Stimulated activated CD4-positive, alpha-beta T cell treated with anti-CD3 and anti-CD28 coated beads, Interleukin-4, amount 100 ng/mL, for 1 hour (primary cell): Measurements from ENCODE around the gene FAM174C.

Experiments used
- DNase-seq: peaks from one replicate; pipeline ENCODE4 v3.0.0-alpha.2; 2020

FAM174C gene

DNA sequence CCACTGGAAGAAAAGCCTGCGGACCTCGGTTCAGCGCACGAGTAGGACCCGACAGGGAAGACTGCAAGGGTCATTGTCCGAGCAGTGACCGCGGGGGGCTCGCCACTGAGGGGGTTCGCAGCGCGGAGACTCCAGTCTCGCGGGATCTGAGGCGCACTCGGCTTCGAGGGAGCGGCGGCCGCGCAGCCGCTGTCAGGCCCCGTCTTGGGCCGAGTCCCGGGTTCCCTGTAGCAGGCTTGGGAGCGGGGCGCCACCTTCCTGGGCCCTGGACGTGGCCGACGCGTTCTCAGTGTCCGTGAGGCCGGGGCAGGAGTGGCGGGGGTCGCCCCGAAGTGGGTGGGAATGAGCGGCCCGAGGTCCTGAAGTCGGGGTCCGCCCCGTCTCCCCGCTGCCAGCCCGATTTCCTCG is 474 bp upstream of the FAM174C start:
- DNase-seq: no peak

DNA sequence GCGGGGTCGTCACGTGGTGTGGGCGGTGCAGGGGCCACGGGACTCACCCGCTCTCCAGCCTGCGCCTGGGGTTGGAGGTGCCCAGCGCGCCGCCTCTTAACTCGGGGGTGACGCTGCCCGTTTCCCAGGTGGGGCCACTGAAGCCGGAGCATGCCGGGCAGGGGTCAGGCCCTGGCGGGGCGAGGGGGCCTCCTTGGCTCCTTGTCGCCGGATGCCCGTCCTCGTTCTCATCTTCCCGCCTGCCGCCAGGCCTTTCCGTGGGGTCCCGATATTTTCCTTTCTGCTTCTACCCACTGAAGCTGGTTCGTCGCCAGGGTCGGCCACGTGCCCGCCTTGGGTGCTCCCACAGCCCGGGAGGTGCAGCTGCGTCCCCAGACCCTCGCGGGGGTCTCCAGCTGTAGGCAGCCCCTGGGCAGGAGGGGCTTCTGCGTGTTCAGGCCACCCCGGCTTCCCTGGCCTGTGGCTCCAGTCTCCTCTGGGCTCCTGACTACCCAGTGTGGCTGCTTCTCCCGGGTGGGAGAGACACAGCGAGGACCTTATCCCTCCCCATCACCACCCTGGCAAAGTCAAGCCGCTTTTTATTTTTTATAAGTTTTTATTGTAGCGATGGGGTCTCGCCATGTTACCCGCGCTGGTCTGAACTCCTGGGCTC is 772 bp downstream of the FAM174C start:
- no peak for DNase-seq

DNA sequence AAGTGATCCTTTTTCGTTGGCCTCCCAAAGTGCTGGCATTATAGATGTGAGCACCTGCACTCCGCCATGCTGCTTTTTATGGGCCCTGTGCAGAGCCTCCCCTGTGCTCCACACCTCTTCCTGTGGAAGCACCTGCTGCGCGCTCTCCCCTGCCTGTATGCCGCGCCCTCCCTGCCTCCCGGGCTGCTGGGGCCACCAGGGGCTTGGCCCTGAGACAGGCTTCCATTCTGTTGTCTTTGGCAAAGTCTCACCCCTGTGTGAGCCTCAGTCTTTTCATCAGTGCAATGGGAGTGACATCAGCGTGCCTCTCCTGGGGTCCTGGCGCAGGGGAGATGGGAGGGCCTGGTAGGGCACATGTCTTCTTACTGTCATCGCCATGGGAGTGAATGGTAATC is 1.3 kb downstream of the FAM174C start:
- DNase-seq: peak; percentile 45

DNA sequence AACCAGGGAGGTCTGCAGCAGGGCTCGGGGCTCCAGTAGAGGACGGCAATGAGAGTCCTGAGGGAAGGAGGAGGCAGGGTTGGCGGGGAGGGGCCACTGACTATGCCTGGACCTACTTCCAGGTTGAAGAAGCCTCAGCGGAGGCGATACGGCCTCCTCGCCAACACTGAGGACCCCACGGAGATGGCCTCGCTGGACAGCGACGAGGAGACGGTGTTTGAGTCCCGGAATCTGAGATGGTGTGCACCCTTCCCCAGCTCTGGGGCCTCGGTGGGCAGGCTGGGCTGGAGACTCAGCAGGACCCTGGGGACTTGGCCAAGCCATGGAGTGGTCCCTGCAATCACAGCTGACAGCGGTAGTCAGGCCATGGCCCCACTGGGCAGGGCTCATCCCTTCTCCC is 1.7 kb downstream of the FAM174C start:
- DNase-seq: no peak

DNA sequence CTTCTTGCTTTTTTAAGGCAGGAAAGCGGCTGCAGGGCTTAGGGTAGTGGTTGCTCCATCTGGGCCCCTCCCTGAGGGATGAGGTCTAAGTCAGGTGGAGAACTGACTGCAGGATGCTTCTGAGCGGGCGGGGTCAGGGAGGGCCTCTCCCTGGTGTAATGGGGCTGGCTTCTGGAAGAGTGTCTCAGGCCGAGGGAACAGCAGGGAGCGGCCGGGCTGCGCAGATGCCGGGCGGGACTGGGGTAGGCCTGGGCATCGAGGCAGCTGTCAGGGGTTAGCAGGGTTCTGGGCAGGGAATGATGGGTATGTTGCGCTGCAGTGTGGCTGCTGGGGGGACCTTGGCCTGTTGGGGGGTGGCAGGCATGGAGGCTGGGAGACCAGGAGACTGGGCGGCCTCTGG is 2.7 kb downstream of the FAM174C start:
- no peak for DNase-seq

DNA sequence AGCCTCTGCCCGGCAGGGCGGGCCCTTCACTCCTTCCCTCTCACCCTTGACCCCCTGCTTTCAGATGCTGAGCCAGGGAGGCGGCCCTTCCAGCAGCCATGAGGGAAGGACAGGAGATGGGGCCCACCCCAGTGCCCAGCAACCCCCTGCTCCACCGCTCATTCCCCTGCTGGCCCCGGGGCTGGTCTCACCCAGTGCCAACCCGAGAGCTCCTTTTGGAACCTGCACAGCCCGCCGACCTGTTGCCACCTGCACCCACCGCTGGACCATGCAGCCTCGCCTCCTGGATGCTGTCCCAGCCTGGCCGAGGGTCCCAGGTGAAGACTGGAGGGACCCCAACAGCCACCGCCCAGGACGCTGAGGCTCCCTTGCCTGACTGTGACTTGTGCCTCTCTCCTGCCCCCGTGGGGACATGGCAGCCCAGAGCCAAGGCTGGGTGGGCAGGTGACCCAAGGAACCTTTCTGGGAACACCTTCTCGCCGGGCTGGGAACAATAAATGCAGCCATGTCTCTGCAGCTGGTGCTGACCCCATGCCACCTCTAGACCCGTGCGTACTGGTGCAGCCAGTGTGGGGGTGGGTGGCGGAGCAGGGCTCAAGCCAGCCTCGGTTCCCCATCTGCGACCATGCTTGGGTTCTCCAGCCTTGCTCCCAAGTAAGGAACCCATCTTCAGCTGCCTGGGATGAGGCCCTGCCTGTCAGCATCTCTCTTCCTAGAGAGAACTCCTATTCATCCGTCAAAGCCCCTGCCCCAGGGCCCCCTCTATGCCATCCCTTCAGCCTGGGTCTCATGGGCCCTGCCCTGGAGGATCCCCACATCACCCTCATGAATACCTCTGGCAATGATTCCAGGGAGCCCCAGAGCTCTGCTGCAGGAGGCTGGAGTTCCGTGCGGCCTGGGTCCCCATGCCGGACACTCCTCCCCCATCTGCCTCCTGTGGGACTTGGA is 3.7 kb downstream of the FAM174C start:
- DNase-seq: no peak

DNA sequence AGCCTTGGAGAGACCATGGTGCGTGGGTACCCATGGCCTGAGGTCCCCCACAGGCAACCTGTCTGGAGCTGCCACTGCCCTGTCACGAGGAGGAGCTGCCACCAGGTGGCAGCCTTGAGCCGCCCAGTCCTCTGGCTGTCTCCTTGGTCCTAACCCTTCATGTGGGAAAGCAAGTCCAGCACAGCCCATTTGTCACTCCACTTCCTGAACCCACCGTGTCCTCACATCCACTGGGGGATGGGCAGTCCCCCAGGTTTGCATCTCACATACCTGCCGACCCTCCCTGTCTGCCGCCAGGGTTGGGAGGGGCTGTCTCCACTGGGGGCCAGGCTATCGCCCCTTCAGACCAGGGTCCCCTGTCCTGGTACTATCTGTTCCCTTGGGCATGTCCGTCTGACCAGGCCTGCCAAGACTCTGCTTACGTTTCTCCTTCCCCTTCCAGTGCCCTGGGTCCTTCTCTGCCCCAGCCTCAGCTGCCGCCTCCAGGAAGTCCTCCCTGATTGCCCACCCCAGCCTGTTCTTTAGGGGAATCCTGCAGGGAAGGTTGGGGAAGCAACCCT is 4.5 kb downstream of the FAM174C start:
- DNase-seq: peak; percentile 80

DNA sequence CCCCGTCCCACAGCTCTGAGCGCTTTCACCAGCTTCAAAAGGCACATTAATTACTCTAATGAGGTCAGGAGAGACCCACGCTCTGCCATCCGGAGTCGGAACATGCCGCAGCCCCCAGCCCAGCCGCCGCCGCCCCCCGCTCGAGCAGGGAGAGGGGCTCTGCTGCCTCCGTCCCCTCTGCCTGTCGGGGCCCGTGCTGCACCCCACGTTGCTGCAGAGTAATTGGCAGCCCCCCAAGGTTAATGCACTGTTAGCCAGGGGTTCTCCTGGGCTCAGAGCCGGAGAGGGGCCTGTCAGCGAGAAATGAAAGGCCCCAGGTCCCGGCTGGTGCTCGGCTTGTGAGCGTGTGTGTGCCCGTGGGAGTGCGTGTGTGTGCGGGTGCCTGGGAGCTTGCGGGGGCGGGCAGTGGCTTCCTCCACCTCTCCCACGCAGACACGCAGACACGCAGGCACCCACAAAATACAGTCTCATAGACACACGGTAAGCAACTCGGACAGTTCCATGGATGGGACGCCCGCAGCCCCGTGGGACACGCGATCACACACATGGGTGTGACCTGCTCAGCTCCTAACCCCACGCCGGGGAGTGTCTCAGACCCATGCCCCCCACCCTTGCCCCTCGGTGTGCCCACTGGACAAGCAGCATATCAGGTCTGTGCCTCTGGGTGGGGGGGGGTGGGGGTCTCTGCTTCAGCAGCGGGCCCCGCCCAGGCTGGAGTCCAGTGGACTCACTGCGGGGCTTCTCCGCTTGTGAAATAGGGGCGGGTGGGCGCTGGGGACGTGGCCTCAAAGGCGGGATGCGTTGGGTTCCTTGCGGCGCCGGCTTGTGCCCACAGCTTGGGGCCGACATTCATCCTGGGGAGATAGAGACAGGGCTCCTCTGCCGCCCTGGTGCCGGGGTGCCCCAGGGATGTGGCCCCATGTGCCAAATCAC is 5.6 kb downstream of the FAM174C start:
- no peak for DNase-seq

DNA sequence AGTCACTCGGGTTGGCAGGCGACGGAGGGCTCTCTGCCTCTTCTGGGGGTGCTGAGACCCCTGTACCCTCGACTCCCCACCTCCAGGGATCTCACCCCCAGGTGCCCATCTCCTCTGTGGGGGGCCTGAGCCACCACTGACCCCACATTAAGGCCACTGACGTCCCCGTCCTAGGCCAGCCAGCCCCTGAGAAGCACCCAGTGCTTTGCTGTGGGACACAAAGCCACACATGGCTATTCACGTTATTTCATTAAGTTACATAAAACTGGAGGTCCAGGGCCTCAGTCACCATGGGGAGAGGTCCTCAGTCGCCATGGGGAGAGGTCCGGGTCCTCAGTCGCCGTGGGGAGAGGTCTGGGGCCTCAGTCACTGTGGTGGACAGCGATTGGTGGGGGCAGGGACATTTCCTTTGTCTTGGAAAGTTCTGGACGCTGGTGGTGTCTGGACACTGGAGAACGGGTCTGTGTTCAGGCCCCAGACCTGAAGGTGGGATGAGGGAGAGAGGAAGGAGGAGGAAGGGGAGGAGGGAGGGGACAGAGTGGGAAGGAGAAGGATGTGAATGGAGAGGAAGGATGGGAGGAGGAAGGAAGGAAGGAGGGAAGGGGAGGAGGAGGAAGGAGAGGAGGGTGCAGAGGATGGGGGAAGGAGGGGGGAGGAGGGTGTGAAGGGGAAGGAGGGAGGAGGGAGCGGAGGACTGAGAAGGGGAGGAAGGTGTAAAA is 6.4 kb downstream of the FAM174C start:
- DNase-seq: no peak

DNA sequence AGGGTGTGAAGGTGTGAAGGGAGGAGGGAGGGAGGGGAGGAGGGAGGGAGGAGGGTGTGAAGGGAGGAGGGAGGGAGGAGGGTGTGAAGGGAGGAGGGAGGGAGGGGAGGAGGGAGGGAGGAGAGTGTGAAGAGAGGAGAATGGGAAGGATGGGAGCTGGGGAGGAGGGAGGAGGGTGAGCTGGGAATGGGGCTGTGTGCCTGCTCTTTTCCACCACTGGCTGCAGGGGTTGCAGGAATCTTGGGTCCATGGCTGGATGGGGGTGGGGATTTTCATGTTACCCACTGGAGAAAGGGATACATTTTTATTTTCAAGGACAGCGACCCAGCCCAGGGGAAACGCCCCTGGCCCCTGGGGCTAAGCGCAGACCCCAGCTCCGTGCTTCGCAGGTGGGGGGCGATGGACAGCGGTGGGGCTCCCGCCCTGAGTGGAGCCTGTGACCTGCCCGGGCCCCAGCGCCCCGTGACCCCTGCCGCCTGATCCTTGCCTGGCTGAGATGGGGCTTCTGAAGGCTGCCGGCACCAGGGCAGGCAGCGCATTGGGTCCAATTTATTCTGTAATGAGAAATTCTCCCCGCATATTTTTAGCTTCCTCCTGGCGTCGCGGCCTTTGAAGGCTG is 7.4 kb downstream of the FAM174C start:
- DNase-seq: no peak

DNA sequence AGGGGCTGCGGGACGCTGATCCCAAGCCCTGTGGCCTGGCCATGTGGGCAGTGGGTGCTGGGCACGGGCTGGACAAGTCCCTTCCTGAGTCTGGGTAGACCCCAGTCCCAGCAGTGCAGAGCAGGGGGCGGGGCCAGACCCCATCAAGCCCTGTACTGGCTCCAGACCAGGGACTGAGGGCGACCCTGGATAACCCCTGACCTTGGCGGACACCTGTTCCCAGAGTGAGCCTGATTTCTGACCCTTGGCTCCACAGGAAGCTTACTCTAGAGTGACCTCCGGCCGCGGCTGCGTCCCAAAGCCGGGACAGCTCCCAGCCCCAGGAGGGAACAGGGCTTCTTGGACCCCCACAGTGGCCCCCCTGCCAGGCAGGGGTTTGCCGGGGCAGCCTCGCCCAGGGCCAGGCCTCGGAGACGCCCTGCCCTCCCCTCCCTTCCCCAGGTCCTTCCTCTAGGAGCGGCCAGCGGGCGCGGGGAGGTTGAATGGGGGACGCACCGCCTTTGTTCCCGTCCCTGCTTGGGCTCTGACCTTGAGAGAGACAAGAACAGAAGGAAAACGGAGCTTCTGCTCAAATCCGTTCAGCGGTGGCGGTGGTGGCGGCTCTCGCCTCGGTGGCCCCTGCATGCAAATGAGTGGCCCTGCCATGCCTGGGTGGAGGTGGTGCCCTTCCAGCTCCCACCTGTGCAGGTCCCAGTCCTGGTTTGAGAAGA is 8.0 kb downstream of the FAM174C start:
- DNase-seq: no peak

DNA sequence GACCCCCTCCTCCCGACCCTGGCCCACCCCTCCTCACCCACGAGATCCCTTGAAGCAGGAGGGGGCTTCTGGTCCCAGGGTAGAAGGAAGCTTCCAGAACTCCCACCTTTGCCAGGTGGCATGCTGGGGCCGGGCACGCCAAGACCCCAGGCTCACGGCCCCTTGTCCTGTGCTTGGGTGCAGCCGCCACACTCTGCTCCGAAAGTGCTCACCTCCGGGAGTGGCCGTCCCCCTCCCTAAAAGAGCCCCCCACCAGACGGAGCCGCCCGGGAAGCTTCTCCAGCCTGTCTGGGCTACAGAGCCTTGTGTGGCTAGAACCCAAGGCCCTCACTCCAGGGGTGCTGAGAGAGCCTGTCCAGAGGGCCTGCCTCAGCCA is 8.6 kb downstream of the FAM174C start:
- no peak for DNase-seq

DNA sequence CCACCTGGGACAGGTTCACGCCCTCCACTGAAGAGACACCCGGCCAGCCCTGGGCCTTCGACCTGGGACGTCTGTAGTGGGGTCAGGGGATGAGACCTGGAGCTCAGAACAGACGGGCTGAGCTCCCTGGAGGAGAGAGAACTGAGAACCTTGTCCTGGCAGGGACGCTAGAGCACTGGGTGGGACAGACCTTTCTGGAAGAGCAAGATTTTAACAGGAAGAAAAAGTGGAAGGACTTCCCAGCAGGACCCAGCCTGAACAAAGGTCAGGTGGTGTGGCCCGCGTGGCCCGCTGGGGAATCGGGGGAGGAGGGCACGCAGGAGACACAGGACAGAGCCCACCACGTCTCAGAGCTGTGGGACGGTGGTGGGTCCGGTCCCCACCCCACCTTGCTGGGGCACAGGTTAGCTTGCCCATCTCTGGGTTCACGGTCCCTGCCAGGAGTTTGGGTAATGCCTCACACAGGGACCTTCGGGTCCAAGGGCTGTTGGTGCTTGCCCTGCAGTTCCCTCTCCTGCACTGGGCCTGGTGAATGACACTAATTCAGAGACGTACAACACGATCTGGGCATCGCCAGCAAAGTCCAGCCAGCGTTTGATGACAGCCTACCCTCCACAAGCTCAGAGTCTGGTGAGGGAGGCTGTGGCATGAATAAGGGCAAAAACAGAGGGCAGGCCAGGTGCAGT is 9.1 kb downstream of the FAM174C start:
- no peak for DNase-seq

DNA sequence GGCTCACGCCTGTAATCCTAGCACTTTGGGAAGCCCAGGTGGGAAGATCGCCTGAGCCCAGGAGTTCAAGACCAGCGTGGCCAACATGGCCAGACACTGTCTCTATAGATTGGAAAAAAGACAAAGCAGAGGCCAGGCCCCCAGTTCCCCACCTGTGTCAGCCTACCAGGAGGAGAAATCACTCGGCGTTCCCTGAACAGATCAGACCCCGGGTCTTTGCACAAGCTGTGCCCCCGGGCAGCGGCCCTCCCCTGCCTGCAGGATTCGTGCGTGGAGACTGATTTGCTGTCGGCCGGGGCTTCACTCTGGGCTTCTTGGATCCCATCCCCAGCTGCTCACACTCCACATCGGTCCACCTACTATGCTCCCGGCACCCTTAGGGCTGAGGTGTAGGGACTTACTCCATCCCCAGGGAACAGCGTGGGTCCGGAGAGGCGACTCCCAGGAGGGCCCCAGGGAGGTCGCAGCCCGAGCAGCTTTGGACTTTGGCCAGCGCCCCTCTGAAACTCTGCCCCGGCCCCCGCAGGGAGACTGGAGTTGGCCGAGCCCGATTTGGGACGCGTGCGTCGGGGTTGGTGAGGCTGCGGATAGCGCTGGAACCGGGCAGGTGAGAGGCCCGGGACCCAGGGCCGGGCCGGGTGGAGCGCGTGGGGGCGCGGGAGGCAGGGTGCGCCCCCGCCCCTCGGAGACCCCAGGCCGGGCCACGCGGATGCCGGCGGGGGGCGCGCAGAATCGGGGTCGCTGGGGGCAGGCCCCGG is 9.8 kb downstream of the FAM174C start:
- DNase-seq: no peak

DNA sequence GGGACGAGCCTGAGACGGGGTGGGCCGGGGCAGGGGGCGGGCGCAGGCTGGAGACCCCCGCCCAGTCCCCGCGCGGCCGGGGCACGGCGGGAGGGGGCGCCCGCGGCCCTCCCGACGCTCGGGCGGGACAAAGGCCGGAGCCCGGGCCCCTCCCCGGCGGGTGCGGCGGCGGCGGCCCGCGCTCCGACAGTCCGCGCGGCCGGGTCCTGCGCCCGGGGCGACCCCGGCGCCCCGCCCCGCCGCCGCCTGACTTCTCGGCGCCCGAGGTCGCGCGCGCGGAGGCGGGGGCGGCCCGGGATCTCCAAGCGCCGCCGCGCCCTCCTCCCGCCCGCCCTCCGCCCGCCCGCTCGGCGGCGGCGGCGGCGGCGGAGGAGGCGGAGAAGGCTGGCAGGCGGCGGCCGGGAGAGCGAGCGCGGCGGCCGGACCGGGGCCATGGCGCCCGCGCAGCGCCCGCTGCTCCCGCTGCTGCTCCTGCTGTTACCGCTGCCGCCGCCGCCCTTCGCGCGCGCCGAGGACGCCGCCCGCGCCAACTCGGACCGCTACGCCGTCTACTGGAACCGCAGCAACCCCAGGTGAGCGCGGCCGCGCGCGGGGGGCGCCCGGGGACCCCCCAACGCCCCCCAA is 10.5 kb downstream of the FAM174C start, which contains the start of gene EFNA2:
Gene EFNA2, plus strand, starts transcription at position 137 of the 624 bp plus-strand sequence. Its CDS starts 296 bp downstream, at position 433.
- no peak for DNase-seq

DNA sequence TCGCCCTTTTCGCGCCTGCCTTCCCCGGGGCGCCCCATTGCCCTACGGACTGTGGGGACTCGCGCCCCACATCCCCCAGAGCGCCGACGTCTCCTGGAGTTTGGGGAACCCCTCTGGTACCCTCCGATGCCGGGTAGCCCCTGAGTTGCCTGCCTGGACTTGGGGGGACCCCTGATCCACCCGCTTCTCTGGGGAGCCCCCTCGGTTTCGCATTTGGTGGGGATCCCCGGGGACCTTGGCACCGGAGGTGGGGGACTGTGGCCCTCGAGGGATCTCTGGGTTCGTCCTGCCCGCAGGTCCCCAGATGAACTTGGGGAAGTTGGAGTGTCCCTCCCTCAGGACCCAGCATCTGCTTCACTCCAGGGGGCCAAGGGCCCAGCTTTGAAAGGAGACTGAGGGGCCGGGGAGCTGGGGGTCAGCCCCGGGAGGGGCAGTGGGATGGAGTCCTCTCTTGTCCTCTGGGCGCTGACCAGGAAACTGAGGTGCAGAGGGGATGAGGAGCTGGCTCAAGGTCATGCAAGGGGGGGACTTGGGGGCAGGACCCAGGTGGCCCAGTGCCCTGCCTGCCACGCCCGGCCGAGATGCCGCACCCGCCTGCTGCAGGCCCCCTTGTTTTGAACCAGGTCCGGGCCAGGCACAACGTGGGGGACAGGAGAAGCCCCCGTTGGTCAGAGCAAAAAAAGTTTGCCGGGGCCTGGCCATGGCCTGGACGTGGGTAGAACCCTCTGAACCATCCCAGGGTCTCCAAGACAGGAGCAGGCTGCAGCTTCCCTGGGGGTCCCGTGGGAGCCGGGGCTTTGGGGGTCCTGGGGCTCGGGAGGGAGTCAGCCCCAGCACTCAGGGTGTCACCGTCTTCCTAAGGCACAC is 11.4 kb downstream of the FAM174C start:
- DNase-seq: no peak

DNA sequence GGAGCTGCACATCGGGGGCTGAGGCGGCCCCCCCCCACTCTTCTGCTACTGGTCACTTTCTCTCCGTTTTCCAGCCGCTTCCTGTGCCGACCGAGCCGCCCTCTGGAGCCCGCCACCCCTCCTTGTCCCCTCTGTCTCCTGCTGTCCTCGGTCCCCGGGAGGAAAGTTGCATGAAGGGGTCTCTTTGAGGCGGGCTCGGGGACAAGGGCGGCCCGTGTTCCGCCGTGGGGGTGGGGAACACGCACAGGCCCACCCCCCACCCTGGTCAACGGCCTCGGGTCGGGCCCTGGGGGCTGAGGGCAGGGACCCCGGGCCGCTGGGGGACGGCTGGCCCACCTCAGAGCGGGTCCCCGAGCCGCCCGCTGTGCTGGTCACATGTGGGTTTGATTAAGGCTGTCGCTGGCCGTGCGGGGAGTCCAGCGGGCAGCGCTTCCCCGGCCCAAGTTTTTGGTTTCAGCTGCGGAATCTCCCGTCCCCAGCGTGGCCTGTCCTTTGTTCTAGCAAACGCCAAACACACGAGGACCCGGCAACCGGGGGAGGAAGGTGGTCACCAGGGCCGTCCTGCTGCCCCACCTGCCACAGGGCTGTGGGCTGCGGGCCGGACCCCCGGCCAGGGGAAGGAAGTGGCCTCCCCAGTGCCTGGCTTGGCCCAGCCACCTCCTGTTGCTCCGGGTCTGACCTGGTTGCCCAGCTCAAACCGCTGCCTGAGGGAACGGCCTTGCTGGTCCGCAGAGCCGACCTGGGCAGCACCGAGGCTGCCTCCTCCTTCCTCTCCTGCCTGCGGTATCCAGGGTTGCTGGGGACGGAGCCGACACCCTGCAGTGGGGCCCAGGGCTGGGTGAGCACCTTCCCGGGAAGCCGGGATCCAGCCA is 12.3 kb downstream of the FAM174C start:
- DNase-seq: no peak
